OCI-LY3 (cell line): ENCODE results near the gene COL26A1.

ENCODE experiments used
- EZH2phosphoT487 ChIP-seq: fragments of 200-600 bp; shearing (Covaris generic); IDR thresholded peaks from 2 replicates; pipeline ENCODE4 v1.6.1; 2018; ENCODE audit warnings: antibody characterized with exemption, mixed run types, low read depth
- TF ChIP-seq, protein P1 (sequence below): fragments of 200-600, 300-600 bp; sonication (generic); IDR thresholded peaks from 2 replicates; pipeline ENCODE4 v1.5.1; 2014; ENCODE audit warnings: antibody characterized with exemption, low read length, low read depth

GRCh38 chr7:101519324-101520023 lies 156.8 kb downstream of the COL26A1 start:
- TF ChIP-seq, protein P1, sequence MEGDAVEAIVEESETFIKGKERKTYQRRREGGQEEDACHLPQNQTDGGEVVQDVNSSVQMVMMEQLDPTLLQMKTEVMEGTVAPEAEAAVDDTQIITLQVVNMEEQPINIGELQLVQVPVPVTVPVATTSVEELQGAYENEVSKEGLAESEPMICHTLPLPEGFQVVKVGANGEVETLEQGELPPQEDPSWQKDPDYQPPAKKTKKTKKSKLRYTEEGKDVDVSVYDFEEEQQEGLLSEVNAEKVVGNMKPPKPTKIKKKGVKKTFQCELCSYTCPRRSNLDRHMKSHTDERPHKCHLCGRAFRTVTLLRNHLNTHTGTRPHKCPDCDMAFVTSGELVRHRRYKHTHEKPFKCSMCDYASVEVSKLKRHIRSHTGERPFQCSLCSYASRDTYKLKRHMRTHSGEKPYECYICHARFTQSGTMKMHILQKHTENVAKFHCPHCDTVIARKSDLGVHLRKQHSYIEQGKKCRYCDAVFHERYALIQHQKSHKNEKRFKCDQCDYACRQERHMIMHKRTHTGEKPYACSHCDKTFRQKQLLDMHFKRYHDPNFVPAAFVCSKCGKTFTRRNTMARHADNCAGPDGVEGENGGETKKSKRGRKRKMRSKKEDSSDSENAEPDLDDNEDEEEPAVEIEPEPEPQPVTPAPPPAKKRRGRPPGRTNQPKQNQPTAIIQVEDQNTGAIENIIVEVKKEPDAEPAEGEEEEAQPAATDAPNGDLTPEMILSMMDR = no peak
- TF ChIP-seq EZH2phosphoT487 = no peak
